ENCODE measurements around the gene TAPT1. TPM values are rescaled to one million over a fixed set of nuclear protein-coding genes. Genes with fewer than 3 reads are reported as not detected.

The TAPT1 gene
- polyA plus RNA-seq, 1 of the 3 experiments (the other 2 are of a cell fraction), result 6.2 TPM

DNA sequence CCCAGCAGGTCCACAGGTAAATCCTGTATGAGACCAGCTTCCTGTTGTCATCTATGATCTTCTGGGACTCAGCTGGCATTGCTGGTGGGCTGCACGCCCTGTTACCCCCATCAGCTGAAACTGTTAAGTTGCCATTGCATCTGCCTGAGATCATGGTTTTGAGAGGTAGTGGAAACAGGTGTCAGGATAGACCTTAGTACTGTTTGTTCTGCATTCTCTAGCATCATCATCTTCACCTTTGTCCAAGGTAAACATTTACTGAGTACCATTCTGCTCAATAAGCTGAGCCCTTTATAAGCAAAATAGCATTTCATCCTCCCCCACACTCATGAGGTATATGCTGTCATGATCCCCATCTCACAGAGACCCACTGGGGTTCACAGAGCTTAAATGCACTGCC is 99.6 kb downstream of the TAPT1 start:
- no peak for DNase-seq
- no peaks in the 10 kb centered on the region for H3K9me3 ChIP-seq
- H3K79me2 ChIP-seq (ENCODE audit: insufficient read depth), result no peaks in the 10 kb centered on the region
- no peak overlapping the region for H2AFZ ChIP-seq (ENCODE audit: low read depth)
- H3K9ac ChIP-seq, result no peak overlapping the region
- no peaks in the 10 kb centered on the region for H3K9me2 ChIP-seq
- no peak overlapping the region for H3K4me3 ChIP-seq (ENCODE audit: low read depth in 2 of 2, low read length in 1 of 2)
- H4K20me1 ChIP-seq (ENCODE audit: insufficient read depth), result no peaks in the 10 kb centered on the region
- ChIA-PET CTCF (interaction anchor here (1.0 to 2.3 kb wide), 5 partner anchors 24 to 79 kb away, joined by 3 to 6 read pairs (median 4); partner anchors contain the start of gene PROM1), POLR2A (no interaction called here)
- TF ChIP-seq MXI1 (IDR thresholded peaks at IDR 0.05; ENCODE audit: low read depth, low read length) (no peak), FOXJ3 (CRISPR knock-in tag; IDR thresholded peaks at IDR 0.05) (no peak), RCOR1 (IDR thresholded peaks at IDR 0.05; ENCODE audit: low read length) (no peak), TAF1 (IDR thresholded peaks at IDR 0.05; ENCODE audit: borderline replicate concordance, low read depth, low read length) (no peak), RFX5 (IDR thresholded peaks at IDR 0.05; ENCODE audit: low read length) (no peak), YY1 (IDR thresholded peaks at IDR 0.05; ENCODE audit: low read depth) (no peak), ZBTB33 (IDR thresholded peaks at IDR 0.05; ENCODE audit: borderline replicate concordance, low read depth) (no peak), NRF1 (IDR thresholded peaks at IDR 0.05; ENCODE audit: low read depth, low read length) (no peak), MEF2A (IDR thresholded peaks at IDR 0.05; ENCODE audit: borderline replicate concordance, low read depth) (no peak), NFIC (IDR thresholded peaks at IDR 0.05; ENCODE audit: borderline replicate concordance) (no peak), FOXM1 (IDR thresholded peaks at IDR 0.05; ENCODE audit: low read depth) (no peak), SMC3 (IDR thresholded peaks at IDR 0.05; ENCODE audit: low read depth, low read length) (no peak), TCF12 (IDR thresholded peaks at IDR 0.05) (no peak)
- TF ChIP-seq, protein P1, sequence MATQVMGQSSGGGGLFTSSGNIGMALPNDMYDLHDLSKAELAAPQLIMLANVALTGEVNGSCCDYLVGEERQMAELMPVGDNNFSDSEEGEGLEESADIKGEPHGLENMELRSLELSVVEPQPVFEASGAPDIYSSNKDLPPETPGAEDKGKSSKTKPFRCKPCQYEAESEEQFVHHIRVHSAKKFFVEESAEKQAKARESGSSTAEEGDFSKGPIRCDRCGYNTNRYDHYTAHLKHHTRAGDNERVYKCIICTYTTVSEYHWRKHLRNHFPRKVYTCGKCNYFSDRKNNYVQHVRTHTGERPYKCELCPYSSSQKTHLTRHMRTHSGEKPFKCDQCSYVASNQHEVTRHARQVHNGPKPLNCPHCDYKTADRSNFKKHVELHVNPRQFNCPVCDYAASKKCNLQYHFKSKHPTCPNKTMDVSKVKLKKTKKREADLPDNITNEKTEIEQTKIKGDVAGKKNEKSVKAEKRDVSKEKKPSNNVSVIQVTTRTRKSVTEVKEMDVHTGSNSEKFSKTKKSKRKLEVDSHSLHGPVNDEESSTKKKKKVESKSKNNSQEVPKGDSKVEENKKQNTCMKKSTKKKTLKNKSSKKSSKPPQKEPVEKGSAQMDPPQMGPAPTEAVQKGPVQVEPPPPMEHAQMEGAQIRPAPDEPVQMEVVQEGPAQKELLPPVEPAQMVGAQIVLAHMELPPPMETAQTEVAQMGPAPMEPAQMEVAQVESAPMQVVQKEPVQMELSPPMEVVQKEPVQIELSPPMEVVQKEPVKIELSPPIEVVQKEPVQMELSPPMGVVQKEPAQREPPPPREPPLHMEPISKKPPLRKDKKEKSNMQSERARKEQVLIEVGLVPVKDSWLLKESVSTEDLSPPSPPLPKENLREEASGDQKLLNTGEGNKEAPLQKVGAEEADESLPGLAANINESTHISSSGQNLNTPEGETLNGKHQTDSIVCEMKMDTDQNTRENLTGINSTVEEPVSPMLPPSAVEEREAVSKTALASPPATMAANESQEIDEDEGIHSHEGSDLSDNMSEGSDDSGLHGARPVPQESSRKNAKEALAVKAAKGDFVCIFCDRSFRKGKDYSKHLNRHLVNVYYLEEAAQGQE (IDR thresholded peaks at IDR 0.05; ENCODE audit: low read depth, low read length), result no peak
- TF ChIP-seq, protein P2, sequence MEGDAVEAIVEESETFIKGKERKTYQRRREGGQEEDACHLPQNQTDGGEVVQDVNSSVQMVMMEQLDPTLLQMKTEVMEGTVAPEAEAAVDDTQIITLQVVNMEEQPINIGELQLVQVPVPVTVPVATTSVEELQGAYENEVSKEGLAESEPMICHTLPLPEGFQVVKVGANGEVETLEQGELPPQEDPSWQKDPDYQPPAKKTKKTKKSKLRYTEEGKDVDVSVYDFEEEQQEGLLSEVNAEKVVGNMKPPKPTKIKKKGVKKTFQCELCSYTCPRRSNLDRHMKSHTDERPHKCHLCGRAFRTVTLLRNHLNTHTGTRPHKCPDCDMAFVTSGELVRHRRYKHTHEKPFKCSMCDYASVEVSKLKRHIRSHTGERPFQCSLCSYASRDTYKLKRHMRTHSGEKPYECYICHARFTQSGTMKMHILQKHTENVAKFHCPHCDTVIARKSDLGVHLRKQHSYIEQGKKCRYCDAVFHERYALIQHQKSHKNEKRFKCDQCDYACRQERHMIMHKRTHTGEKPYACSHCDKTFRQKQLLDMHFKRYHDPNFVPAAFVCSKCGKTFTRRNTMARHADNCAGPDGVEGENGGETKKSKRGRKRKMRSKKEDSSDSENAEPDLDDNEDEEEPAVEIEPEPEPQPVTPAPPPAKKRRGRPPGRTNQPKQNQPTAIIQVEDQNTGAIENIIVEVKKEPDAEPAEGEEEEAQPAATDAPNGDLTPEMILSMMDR (IDR thresholded peaks at IDR 0.05), result no peak
- TF ChIP-seq, protein P3, sequence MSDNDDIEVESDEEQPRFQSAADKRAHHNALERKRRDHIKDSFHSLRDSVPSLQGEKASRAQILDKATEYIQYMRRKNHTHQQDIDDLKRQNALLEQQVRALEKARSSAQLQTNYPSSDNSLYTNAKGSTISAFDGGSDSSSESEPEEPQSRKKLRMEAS (IDR thresholded peaks at IDR 0.05; ENCODE audit: low read depth), result no peak
- TF ChIP-seq, protein P4, sequence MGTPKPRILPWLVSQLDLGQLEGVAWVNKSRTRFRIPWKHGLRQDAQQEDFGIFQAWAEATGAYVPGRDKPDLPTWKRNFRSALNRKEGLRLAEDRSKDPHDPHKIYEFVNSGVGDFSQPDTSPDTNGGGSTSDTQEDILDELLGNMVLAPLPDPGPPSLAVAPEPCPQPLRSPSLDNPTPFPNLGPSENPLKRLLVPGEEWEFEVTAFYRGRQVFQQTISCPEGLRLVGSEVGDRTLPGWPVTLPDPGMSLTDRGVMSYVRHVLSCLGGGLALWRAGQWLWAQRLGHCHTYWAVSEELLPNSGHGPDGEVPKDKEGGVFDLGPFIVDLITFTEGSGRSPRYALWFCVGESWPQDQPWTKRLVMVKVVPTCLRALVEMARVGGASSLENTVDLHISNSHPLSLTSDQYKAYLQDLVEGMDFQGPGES (IDR thresholded peaks at IDR 0.05; ENCODE audit: low read depth, low read length), result no peak
- no peaks in the 10 kb centered on the region for H3F3A ChIP-seq (replicated peaks; ENCODE audit: insufficient read depth)
- 40% methylated on average over 1 of the region's 1 CpG for WGBS (ENCODE audit: low lambda C conversion rate)
- H3K4me2 ChIP-seq, result no peak overlapping the region
- no peaks in the 10 kb centered on the region; the same call in 1 of the 2 replicates for H3K27me3 ChIP-seq (ENCODE audit: insufficient read depth)
- H3K27ac ChIP-seq (ENCODE audit: low read depth in 2 of 2, low read length in 1 of 2), result no peak overlapping the region
- H3K4me1 ChIP-seq (ENCODE audit: control insufficient read depth in 1 of 2, insufficient read depth in 2 of 2, low read depth in 1 of 2, low read length in 1 of 2), result peaks cover 0 to 8% of the 10 kb centered on the region in 2 experiments; a peak in 2 of 4 replicates
- no peaks in the 10 kb centered on the region for H3K36me3 ChIP-seq (replicated peaks in 1 of 2; ENCODE audit: control insufficient read depth in 1 of 2, insufficient read depth in 2 of 2, low read length in 1 of 2)
